HTERT RPE-1 (cell line): ENCODE results near the gene RESF1.
"Not testable (repeated sequence)": the region's sequence is repeated elsewhere in the genome, so short reads cannot be mapped to it uniquely, and the experiment has no call there.

Experiments
- in situ Hi-C: fragments of 300-500 bp; cut with MboI; formaldehyde crosslinking; loops from 4 replicates; pipeline ENCODE4 v1.14.3; 2020; ENCODE audit warnings: low sequenced_read_pairs

The RESF1 gene, protein sequence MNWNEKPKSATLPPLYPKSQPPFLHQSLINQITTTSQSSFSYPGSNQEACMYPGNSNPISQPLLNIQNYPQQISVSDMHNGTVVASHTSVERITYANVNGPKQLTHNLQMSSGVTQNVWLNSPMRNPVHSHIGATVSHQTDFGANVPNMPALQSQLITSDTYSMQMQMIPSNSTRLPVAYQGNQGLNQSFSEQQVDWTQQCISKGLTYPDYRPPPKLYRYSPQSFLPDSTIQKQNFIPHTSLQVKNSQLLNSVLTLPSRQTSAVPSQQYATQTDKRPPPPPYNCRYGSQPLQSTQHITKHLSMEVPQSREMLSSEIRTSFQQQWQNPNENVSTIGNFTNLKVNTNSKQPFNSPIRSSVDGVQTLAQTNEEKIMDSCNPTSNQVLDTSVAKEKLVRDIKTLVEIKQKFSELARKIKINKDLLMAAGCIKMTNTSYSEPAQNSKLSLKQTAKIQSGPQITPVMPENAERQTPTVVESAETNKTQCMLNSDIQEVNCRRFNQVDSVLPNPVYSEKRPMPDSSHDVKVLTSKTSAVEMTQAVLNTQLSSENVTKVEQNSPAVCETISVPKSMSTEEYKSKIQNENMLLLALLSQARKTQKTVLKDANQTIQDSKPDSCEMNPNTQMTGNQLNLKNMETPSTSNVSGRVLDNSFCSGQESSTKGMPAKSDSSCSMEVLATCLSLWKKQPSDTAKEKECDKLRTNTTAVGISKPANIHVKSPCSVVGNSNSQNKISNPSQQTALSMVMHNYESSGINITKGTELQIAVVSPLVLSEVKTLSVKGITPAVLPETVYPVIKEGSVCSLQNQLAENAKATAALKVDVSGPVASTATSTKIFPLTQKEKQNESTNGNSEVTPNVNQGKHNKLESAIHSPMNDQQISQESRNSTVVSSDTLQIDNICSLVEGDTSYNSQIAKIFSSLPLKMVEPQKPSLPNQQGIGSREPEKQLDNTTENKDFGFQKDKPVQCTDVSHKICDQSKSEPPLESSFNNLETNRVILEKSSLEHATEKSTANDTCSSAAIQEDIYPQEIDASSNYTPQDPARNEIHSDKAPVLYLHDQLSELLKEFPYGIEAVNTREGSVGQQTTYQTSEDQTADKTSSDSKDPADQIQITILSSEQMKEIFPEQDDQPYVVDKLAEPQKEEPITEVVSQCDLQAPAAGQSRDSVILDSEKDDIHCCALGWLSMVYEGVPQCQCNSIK (N-terminal part only)

DNA sequence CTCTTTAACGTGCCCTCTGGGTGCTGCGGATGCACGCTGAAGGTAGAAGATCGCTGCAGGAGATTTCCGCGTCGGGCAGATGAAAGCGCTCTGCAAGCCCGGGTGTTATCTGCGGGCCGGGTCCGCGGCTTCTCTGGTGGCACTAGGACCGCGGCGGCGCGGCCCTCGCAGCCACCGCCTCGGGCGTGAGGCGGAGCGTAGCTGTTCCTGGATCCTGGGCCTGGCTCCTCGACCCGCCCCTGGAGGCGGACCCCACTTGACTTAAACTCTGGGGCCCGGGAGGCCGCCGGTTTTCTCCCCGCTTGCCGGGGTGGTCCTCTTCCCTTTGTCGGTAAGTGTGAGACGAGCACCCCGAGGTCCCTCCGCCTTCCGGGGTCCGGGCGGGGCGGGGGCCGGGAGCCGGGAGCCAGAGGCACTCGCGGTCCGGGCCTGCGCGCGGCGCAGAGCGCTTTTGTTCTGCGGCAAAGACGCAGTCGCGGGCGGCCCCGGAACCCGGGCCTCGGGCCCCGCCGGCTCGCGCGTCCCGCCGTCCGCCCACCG is at the start of gene RESF1:
Gene RESF1, plus strand, starts transcription at position 255 of the 540 bp plus-strand sequence. CDS start 21,541 bp downstream, outside the sequence.
- in situ Hi-C loops, result no loop called here

DNA sequence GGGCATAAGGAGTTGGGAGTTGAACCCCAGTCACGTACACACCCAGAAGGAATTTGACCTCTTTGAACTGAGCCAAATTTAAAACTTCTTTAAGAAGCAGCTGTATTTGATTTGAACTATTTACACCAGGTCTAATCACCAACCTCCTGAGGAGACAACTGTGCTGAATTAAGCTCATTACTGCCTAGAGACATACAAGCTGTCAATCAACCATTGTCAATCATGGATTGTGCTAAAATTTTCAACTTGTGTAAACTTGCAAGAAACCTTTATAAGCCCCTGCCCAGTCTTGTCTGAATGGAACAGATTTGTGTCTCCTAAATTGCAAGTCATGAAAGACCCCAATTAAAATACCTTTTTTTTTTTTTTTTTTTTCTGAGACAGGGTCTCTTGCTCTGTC is 44.3 kb upstream of the RESF1 start:
- in situ Hi-C loops, result no loop called here

DNA sequence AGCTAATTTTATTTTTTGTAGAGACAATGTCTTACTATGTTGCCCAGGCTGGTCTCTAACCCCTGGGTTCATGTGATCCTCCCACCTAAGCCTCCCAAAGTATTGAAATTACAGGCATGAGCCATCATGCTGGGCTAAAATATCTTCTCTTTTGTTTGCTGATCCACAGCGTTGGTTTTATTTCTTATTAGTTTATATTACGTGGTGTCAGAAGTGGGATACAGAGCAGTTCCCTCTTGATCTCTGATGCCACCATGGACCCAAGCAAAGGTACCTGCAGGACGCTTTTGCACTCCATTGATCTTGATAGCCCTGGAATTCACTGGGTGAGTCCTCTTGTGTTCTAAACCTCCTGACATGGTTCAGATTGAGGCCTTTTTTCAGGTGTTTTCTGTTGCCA is 43.8 kb upstream of the RESF1 start:
- in situ Hi-C loops, result no loop called here

DNA sequence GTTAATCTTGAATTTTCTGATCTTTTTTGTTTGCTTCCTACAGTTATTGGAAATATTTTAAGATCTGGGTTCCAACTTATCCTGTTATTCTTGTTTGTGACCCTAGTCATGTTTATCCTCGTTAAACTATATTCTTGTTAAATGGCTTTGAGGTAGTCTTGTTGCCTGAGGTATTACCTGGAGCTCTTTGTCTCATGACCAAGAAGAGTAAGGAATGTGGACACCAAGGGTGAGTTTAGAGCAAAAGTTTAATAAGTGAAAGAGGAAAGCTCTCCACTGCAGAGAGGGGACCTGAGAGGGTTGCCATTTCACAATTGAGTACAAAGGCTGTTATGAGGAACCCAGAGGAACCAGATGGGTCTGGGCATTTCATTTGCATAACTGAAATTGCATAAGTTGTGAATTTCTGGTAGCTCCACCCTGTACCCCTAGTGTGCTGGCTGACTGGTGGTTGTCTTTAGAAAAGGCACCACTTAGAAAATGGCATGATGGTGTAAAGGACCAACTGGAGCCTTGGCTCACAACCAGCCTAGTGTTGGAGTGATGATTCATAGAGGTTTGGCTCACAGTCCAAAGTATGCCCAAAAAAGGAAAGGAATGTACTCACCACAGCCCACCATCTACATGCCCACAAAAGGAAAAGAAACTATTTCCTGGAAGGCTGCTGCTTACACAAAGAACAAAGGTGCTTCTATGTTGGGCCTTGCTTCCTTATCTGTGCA is 36.7 kb upstream of the RESF1 start:
- in situ Hi-C loops, result no loop called here

DNA sequence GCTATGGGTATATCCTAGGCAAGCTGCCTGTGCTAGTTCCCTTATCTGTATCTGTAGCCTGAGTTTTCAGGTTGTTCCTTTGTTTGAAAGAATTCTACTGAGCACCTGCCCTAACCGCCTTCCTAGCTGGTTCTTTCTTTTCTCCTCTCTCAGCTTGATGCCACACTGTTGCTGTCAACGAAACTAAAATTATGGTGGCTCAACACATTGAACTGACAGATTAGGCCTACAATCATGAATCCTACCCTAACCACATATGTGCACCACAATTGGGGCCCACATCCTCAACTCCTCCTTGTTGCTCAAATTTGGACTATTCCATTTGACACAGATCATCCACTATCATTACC is 36.2 kb upstream of the RESF1 start:
- in situ Hi-C loops, result no loop called here

DNA sequence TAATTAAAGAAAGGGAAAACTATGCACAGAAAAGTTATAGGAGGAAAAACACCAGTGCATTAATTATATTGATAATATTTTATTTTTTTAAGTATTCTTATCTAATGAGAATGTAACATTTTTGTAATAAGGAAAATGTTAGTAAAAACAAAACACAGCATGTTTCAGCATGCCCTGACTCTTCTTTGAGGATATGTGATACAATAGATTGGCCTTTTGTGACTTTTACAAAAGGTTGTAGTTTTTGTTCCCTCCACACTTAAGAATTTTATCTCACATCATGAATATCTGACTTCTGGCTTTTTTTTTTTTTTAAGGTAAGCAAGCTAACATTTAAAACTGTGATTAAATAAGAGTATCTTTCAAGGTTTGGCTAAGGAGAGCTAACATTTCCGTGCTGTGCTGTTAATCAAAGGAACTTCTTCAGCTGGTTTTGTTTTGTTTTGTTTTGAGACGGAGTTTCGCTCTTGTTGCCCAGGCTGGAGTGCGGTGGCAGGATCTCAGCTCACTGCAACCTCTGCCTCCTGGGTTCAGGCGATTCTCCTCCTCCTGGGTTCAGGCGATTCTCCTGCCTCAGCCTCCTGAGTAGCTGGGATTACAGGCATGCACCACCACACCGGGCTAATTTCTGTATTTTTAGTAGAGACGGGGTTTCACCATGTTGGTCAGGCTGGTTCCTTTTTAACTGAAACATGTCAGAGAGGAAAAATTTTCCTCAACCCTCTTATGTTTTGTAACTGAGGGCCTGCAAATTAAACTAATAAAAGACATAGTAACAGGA is 30.8 kb upstream of the RESF1 start:
- in situ Hi-C loops, result no loop called here

DNA sequence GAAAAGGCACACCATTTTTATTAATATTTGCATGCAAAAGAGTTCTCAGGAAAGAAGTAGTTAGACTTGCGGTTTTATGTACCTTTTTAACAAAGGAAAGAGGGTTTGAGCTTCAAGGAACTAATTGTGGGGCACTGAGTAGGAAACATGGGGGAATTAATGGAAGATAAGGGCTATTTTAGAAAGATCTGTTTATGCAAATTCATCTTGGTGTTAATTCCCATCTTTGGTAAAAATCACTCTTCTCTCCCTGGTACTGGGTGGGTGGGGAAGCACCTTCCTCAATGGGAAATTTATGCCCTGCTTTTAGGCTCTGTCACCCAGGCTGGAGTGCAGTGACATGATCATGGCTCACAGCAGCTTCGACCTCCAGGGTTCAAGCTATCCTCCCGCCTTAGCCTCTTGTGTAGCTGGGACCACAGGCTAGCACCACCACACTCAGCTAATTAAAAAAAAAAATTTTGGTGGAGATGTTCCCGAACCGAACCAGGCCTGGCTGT is 30.1 kb upstream of the RESF1 start:
- in situ Hi-C loops, result no loop called here

DNA sequence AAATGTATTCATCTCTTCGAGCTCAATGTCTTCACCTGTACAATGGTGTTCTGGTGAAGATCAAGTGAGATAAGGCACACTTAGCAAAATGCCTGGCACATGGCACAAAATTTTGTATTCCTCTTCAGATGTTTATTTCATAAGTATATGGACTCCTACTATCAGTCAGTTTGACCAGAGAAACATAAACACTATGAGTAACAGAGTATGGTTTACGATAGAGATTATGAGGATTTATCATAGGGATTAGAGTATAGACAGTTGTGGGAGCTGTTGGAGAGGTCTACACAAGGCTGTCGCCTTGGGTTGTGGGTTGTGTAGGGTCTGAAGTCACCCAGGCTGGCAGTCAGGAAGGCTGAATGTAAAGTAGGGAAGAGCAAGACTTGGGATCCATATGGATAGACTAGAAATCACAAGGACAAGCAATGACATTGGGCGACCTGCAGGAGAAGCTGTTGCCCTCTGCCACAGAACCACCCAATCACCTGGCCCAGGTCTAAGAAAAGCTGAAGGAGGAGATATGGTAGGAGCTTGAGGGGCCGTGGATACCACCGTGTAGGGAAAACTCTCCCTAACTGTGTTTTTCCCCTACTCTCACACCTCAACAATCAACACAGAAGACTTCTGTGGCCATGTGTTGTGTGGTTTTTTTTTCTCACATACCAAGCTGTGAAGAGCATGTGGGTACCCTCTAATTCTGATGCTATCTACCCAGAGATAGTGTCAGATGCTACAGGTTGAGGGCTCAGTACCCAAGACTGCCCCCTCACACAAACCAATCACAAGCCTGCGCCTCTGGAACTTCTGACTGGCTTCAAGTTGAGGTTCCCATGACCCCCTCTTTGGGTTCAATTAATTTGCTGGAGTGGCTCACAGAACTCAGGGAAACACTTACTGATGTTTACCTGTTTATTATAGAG is 27.2 kb upstream of the RESF1 start:
- in situ Hi-C loops, result no loop called here

DNA sequence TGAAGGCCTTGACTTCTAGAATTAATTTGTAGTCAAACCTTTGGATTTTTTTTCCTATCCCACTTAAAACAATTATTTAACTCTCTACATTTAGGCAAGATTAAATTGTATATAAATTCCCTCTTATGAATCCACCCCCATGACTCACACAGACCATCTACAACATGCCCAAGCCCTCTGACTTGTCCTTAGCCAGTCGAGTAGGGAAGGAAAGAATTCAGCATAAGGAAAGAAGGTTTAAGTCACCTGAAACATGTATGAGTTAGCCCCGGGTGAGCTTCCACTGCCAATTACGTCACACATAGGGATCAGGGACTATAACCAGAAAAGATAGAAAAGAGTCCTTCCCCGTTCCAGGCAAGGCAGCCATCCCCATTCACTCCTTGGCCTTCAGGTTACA is 14.9 kb upstream of the RESF1 start:
- in situ Hi-C loops, result no loop called here

DNA sequence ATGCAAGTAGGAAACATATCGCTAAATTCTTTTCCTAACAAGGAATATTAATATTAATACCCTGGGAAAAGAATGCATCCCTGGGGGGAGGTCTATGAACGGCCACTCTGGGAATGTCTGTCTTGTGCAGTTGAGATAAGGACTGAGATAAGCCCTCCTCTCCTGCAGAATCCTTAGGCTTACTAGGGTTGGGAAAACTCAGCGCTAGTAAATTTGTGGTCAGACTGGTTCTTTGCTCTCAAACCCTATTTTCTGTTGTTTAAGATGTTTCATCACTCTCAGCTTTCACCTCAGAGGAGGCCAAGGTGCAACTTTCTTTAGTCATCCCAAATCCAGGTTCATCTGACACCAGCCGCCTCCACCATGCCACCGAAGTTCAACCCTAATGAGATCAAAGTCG is 11.2 kb upstream of the RESF1 start:
- in situ Hi-C loops, result no loop called here

DNA sequence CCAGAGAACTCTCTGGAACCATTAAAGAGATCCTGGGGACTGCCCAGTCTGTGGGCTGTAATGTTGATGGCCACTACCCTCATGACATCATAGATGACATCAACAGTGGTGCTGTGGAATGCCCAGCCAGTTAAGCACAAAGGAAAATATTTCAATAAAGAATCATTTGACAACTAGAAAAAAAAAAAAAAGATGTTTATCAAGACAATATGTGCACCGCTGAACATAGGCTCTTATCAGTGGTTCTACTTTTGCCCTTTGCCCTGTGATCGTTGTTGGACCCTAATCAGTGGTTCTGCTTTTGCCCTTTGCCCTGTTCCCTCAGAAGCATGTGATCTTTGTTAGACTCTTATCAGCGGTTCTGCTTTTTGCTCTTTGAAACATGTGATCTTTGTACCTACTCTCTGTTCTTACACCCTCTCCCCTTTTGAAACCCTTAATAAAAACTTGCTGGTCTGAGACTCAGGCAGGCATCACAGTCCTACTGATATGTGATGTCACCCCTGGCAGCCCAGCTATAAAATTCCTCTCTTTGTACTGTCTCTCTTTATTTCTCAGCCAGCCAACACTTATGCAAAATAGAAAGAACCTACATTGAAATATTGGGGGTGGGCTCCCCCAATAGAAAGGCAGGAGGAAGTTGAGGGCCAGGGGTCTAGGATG is 10.4 kb upstream of the RESF1 start:
- in situ Hi-C loops, result not testable (repeated sequence)

DNA sequence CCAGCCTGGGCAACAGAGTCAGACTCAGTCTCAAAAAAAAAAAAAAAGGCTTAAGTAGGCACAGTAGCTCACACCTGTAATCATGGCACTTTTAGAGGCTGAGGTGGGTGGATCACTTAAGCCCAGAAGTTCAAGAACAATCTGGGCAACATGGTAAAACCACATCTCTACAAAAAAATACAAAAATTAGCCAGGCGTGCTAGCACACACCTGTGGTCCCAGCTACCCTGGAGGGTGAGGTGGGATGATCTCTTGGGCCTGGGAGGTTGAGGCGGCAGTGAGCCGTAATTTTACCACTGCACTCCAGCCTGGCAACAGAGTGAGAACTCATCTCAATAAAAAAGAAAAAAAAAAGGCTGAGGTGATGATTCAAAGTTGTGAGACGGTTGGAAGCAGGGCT is 9.1 kb upstream of the RESF1 start:
- in situ Hi-C loops, result no loop called here

DNA sequence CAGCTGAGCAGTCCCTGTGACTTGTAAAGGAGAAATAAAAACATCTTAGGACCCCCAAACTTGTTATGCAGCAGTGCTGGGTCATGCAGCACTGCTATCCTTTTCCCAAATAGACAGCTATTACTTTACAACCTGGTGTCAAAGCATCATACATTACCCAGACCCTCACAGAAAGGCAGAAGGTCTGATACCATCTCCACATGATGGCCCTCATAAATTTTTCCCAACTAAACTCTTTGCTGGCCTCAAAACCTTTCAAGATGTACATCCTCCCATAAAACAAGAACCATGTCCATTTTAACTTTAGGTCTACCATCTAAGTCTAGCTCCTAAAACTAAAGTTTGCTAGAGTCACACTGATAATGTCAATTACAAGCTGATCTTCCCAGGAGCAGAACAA is 8.7 kb upstream of the RESF1 start:
- in situ Hi-C loops, result no loop called here

DNA sequence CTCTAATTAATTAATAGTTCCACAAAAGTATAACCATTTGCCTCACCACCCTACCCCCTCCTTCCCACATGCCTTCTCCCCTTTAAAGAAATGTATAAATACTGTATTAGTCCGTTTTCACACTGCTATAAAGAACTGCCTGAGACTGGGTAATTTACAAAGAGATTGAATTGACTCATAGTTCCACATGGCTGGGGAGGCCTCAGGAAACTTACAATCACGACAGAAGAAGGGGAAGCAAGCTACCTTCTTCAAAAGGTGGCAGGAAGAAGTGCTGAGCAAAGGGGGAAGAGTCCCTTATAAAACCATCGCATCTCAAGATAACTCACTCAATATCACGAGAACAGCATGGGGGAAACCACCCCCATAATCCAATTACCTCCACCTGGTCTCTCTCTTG is 8.2 kb upstream of the RESF1 start:
- in situ Hi-C loops, result no loop called here

DNA sequence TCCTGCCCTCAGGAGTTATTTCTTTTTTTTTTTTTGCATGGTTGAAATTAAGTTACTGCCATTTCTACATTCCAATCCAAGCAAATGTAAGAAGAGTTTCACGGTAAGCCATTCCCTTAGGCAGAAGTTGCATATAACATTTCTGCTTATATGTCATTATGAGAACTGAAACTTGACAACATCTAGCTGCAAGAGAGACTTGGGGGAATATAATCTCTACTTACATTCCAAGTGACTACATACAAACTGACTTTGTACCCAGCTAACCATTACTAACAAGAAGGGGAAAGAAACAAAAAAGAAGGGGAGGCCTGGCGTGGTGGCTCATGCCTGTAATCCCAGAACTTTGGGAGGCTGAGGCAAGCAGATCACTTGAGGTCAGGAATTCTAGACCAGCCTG is 7.3 kb upstream of the RESF1 start:
- in situ Hi-C loops, result no loop called here

DNA sequence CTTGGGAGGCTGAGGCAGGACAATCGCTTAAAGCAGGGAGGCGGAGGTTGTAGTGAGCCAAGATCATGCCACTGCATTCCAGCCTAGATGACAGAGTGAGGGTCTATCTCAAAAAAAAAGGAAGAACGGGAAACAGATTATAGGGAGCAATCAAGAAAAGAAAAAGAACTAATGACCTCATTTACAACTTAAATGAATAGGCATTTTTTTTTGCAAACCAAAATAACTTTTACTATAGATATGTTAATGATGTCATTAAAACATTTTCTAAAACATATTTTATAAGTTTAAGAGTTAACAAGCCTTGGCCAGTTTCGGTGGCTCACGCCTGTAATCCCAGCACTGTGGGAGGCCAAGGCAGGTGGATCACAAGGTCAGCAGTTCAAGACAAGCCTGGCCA is 6.8 kb upstream of the RESF1 start:
- in situ Hi-C loops, result no loop called here

DNA sequence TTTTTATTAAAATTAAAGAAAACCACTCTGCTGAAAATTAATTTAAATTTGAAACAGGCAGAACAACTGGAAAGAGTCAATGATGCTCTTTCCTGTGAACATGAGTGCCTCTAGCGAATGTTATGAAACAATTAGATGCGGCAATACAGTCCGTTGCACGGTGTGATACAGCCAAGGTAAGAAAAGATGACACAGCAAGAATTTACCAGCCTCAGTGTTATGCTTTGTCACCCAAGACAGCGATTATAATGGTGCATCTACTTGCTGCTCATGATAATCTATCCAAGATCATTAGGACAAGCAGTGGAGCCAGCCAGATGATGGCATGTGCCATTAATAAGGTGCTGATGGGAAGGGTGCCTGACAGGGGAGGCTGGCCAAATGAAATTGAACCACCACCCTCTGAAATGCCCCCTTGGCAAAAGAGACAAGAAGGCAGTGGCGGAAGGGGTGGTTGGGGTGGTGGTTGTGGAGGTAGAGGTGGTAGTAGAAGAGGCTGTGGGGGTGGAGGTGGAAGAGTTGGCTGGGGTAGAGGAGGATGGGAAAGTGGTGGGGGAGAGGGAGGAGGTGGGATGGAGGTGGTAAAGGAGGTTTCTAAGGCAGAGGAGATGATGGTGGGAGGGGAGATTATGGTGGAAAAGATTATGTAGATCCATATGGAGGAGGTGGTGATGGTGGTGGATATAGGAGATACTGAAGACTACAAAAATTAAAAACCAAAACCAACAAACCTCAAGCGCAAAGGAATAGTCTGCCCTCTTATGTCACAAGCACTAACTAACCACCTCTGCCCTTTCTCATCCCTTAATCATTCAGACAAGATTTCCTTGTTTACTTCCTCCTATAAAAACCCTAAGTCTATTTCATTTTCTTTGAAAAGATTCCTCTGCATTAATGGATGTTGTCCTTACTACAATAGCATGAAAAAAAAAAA is 4.0 kb upstream of the RESF1 start:
- in situ Hi-C loops, result no loop called here
